Measurements from ENCODE around the gene OR6K6.

Gene OR6K6, protein sequence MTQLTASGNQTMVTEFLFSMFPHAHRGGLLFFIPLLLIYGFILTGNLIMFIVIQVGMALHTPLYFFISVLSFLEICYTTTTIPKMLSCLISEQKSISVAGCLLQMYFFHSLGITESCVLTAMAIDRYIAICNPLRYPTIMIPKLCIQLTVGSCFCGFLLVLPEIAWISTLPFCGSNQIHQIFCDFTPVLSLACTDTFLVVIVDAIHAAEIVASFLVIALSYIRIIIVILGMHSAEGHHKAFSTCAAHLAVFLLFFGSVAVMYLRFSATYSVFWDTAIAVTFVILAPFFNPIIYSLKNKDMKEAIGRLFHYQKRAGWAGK

DNA sequence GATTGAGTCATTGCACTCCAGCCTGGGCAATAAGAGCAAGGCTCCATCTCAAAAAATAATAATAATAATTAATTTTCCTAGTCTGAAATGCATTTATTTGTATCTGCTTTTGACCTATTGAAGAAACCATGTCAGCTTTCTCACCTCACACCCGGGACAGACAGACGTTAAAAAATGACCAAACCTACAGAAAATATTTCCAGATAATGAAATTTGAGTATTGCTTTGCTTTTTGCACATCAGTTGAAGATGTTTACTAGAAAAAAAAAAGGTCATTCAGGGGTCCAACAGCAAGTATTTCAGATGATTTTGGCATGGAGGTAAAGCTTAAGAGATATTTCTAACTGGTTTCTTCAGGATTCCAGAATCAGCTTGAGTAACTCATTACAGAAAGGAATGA is at the start of gene OR6K6:
Gene OR6K6 (plus strand): TSS at position 301 of the 400 bp plus-strand sequence. CDS start 168 bp downstream, outside the sequence.
- no peak within 1 kb of the TSS for H3K4me3 ChIP-seq (ENCODE audit: low read depth, low read length)
- no peak for TF ChIP-seq MYC (IDR thresholded peaks at IDR 0.05; ENCODE audit: low read depth, low read length)
- TF ChIP-seq, protein P1, sequence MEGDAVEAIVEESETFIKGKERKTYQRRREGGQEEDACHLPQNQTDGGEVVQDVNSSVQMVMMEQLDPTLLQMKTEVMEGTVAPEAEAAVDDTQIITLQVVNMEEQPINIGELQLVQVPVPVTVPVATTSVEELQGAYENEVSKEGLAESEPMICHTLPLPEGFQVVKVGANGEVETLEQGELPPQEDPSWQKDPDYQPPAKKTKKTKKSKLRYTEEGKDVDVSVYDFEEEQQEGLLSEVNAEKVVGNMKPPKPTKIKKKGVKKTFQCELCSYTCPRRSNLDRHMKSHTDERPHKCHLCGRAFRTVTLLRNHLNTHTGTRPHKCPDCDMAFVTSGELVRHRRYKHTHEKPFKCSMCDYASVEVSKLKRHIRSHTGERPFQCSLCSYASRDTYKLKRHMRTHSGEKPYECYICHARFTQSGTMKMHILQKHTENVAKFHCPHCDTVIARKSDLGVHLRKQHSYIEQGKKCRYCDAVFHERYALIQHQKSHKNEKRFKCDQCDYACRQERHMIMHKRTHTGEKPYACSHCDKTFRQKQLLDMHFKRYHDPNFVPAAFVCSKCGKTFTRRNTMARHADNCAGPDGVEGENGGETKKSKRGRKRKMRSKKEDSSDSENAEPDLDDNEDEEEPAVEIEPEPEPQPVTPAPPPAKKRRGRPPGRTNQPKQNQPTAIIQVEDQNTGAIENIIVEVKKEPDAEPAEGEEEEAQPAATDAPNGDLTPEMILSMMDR (IDR thresholded peaks at IDR 0.05; ENCODE audit: low read depth, low read length): no peak
- TF ChIP-seq, protein P2, sequence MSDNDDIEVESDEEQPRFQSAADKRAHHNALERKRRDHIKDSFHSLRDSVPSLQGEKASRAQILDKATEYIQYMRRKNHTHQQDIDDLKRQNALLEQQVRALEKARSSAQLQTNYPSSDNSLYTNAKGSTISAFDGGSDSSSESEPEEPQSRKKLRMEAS (IDR thresholded peaks at IDR 0.05; ENCODE audit: low read depth, low read length): no peak
- no peak for TF ChIP-seq POLR2A (IDR thresholded peaks at IDR 0.05; ENCODE audit: extremely low read depth, insufficient read length)
- DNase-seq (ENCODE audit: low read depth): no peak

DNA sequence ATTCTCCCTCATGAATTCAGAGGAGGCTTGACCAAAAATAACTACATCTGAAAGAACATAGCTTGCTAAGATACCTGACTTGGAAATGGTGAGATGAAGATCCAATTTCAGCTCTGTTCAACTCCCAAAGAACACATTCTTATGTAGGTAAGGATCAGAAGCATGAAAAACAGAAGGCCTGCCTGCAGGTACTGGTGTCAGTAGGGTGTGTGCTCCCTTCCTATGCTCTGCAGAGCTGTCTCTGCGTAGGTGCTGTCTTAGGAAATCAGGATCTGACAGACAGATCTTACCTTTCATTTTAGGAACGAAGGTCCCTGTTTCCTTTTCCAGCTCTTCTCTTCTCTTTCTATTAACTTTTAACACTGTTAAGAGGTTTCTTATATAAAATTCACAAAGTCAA is 48.4 kb upstream of the OR6K6 start:
- no peak for TF ChIP-seq POLR2A (IDR thresholded peaks at IDR 0.05; ENCODE audit: extremely low read depth, insufficient read length)
- no peak for TF ChIP-seq MYC (IDR thresholded peaks at IDR 0.05; ENCODE audit: low read depth, low read length)
- TF ChIP-seq, protein P1 (IDR thresholded peaks at IDR 0.05; ENCODE audit: low read depth, low read length): no peak
- TF ChIP-seq, protein P2 (IDR thresholded peaks at IDR 0.05; ENCODE audit: low read depth, low read length): no peak
- no peak for DNase-seq (ENCODE audit: low read depth)
- H3K4me3 ChIP-seq (ENCODE audit: low read depth, low read length): no peak overlapping the region

DNA sequence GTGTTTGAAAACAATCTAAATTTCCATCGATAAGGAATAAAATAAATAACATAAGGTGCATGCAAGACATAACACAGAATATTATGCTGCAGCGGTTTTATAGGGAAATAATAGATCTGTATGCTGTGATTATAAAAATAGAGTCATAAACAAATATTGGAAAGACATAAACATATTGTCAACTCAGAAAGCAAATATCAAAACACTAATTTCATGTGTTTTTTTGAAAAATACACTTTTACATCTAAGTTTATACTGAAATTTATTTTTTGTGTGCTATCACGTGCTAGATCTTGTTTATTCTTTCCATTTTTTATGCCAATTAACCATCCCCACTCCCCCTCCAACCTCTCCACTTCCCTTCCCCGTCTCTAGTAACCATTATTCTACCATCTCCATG is 43.4 kb upstream of the OR6K6 start:
- TF ChIP-seq MYC (IDR thresholded peaks at IDR 0.05; ENCODE audit: low read depth, low read length): no peak
- no peak for TF ChIP-seq POLR2A (IDR thresholded peaks at IDR 0.05; ENCODE audit: extremely low read depth, insufficient read length)
- TF ChIP-seq, protein P2 (IDR thresholded peaks at IDR 0.05; ENCODE audit: low read depth, low read length): no peak
- TF ChIP-seq, protein P1 (IDR thresholded peaks at IDR 0.05; ENCODE audit: low read depth, low read length): no peak
- no peak for DNase-seq (ENCODE audit: low read depth)

DNA sequence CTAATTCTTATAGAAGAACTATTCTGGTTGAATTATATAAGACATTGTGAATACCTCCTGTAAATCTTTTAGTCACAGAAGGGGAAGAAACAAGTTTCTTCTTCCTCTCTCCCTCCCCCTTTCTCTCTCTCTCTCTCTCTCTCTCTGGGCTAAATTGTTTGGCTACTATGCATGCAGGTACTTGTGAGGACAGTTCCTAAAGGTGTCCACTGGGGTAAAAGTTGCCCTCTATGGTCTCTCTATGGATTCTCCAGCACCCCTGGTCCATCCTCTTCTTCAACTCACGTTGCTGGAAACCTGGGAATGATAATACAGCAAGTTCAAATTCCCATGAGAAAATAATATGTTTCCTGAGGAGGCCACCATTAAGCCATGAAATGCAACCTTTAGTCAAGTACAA is 39.8 kb upstream of the OR6K6 start:
- DNase-seq (ENCODE audit: low read depth): no peak
- no peak overlapping the region for H3K4me3 ChIP-seq (ENCODE audit: low read depth, low read length)
- TF ChIP-seq, protein P2 (IDR thresholded peaks at IDR 0.05; ENCODE audit: low read depth, low read length): no peak
- TF ChIP-seq, protein P1 (IDR thresholded peaks at IDR 0.05; ENCODE audit: low read depth, low read length): no peak
- TF ChIP-seq MYC (IDR thresholded peaks at IDR 0.05; ENCODE audit: low read depth, low read length): no peak

More for the DNA sequence above, 43.4 kb upstream of the OR6K6 start:
- no peak overlapping the region for H3K4me3 ChIP-seq (ENCODE audit: low read depth, low read length)

DNA sequence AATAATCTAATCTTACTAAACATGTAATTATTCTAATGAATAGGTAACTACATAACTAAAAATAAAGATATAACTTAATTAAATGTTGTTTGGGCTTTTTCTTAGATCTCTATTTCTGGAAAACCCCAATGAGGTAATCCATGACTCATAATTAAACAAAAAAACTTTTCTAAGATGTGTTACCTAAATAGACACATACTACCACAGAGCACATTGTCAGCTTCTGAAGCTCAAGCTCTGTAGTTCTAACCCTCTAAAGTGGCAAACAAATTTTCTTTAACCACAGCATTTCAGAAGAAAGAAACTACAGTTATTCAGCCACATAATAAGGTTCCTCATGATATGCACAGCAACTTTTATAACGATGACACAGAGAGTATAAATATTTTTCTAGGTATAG is 38.2 kb upstream of the OR6K6 start:
- no peak overlapping the region for H3K4me3 ChIP-seq (ENCODE audit: low read depth, low read length)
- TF ChIP-seq, protein P2 (IDR thresholded peaks at IDR 0.05; ENCODE audit: low read depth, low read length): no peak
- TF ChIP-seq POLR2A (IDR thresholded peaks at IDR 0.05; ENCODE audit: extremely low read depth, insufficient read length): no peak
- no peak for TF ChIP-seq MYC (IDR thresholded peaks at IDR 0.05; ENCODE audit: low read depth, low read length)
- TF ChIP-seq, protein P1 (IDR thresholded peaks at IDR 0.05; ENCODE audit: low read depth, low read length): no peak
- DNase-seq (ENCODE audit: low read depth): no peak

All from NB4 (cell line).